ENCODE measurements around the gene GPC6.

GPC6 gene

GRCh38 chr13:93603043-93603442, 376.4 kb downstream of the GPC6 start:
- peak; percentile 81 for DNase-seq (ENCODE audit: low read depth)

DNA sequence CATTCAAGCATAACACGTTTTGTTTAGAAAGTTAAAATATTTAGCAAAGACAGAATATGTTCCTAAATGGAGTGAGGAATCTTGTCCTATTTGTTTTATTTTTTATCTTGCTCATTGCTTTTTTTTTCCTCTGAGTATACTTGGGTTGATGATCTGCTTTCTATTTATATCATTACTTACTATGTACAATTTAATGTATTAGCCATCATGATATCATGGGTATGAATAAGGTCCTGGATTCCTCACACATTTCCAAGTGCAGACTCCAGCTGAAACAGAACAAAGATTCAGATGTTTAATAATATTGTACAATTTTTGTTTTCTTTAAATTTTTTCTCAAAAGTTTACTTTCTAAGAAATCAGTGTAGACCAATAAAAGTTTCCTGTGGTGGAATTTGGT, 388.2 kb downstream of the GPC6 start:
- no peak for DNase-seq (ENCODE audit: low read depth)

GRCh38 chr13:93620181-93620765, 393.7 kb downstream of the GPC6 start:
- DNase-seq (ENCODE audit: low read depth): no peak

GRCh38 chr13:93621051-93621450, 394.4 kb downstream of the GPC6 start:
- DNase-seq (ENCODE audit: low read depth): no peak

DNA sequence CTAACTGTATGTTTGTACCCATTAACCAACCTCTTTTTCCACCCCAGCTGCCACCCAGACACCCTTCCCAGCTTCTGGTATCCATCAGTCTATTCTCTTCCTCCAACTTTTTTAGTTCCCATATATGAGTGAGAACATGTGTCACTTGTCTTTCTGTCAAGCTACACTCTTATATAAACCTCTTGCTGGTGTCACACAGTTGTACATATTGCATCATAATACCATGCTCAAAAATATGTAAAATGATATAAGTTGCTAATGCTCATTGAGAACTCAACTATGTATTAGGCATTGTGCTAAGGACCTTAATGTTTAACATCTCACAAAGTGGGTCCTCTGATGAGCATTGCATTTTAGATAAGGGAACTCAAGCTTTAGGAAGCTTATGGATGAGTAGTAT, 395.4 kb downstream of the GPC6 start:
- DNase-seq (ENCODE audit: low read depth): no peak

- no peak for DNase-seq (ENCODE audit: low read depth)
Observed at GRCh38 chr13:93624311-93624777, 397.7 kb downstream of the GPC6 start.

- DNase-seq (ENCODE audit: low read depth): no peak
Observed at GRCh38 chr13:93625536-93625935, 398.9 kb downstream of the GPC6 start.

GRCh38 chr13:93628136-93628797, 401.7 kb downstream of the GPC6 start:
- no peak for DNase-seq (ENCODE audit: low read depth)

- no peak for DNase-seq (ENCODE audit: low read depth)
Observed at GRCh38 chr13:93635616-93636032, 409.0 kb downstream of the GPC6 start.

GRCh38 chr13:93637852-93638251, 411.2 kb downstream of the GPC6 start:
- no peak for DNase-seq (ENCODE audit: low read depth)

DNA sequence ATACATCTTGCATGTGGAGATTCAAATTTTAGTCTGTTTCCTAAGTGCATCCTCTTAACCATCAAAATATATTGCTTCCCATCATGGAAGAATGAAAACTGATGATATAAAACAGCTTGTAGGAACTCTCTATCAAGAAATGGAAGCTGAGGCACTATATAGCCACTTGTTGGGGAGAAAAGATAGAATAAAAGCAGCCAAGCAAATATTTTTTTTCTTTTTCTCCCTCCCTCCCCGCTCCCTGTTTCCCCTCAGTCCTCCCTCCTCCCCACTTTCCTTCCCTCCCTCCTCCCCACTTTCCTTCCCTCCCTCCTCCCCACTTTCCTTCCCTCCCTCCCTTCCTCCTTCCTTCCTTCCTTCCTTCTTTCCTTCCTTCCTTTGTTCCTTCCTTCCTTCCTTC, 413.8 kb downstream of the GPC6 start:
- DNase-seq (ENCODE audit: low read depth): no peak

GRCh38 chr13:93646245-93646644, 419.6 kb downstream of the GPC6 start:
- DNase-seq (ENCODE audit: low read depth): no peak

GRCh38 chr13:93649496-93649895, 422.9 kb downstream of the GPC6 start:
- no peak for DNase-seq (ENCODE audit: low read depth)

DNA sequence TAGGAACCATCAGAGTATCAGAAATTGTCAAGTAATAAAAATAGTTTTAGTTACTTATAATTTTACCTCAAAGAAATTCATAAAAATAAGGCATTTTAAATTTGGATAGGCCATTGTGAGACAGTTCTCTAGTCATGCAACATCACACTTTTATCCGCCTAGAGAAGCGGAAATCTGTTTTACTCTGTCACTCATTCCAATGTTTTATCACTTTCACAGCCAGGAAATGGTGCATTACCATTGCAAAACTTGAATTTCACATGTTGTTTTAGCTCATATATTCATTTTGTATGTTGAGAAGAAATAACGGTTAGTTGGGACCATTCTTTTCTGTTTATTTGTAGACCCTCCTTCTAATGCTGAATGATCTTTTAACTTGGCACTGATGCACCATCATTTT, 427.2 kb downstream of the GPC6 start:
- DNase-seq (ENCODE audit: low read depth): no peak

GRCh38 chr13:93655154-93655553, 428.5 kb downstream of the GPC6 start:
- no peak for DNase-seq (ENCODE audit: low read depth)

DNA sequence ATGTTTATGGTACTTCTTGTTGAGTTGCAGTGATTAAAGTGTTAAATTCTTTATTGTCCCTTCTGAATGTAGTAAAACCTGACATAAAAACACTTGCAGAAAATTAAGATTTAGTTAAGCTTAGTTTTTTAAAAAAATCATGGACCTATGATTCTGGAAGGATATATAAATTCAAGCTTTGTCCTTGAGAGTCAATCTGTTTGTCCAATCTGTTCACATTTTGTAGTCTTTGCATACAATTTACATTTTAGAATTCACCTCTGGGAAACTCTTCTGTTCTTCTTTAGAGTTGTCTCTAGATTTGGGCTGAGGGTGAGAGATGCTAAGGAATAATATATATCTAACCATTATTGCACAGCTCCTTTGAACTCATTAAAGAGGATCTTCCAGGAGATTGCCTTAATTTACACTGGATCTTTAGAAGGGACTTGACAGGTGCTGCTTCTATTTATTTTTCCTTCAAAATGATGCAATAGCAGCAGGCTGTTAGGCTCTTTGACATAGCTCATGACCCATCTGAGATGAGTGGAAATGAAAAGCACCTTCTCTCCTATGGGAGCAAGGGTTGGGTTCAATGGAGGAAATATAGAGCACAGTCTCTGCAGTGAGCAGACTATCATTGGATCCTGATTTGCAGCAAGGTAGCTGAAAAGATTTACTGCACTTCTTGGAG, 433.9 kb downstream of the GPC6 start:
- DNase-seq (ENCODE audit: low read depth): no peak

DNA sequence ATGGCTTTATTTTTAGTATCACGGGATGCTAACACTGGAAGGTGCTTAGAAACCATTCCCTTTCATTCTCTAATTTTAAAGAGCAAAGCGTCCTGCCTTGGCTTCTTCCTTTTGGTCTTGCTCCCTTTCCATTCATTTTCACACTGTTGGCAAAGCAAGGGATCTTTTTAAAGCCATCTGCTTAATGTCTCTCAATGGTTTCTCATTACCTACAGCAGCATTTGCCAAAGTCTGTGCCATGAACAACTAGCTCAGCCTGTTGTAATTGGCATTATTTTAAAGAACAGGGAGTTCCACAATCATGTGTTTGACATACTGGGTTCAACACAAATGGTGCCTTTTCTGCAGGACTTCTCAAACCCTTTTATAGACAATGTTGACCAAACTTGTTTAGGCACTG, 444.3 kb downstream of the GPC6 start:
- DNase-seq (ENCODE audit: low read depth): no peak

DNA sequence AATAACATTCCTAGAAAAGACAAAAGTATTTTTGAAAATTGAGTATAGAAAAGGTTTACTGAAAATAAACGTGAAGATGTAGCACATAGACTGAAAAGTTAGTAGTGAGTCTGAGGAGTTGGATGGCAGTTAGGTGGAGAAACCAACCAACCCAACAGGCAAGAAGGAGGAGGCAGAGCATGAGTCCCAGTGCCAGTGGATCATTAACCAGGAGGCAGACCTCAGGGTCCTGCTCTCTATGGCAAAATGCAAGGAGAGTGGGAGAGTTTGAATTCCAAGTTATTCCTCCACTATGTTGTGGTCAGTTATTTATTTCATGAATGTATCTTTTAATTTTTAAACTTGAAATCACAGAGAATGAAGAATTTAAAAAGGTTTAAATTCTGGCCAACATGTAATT, 446.4 kb downstream of the GPC6 start:
- DNase-seq (ENCODE audit: low read depth): no peak

DNA sequence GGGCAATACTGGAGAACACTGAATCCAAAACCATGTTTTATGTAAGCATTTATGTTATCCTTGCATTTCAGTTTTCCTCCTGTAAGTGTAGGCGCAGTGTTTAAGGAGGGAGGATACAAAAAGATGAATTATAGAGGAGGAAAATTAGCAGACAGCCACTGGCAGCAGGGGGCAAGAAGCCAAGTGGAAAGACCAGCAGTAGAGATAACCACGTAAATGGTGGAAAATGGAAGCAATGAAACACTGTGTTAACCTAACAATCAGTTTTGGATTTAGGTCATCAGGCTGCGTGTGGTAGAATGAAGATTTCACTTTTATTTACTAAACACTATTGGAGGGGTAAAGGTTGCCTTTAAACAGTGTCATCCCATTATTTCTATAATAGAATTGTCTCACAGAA, 447.3 kb downstream of the GPC6 start:
- DNase-seq (ENCODE audit: low read depth): no peak

GRCh38 chr13:93674337-93674755, 447.7 kb downstream of the GPC6 start:
- no peak for DNase-seq (ENCODE audit: low read depth)

DNA sequence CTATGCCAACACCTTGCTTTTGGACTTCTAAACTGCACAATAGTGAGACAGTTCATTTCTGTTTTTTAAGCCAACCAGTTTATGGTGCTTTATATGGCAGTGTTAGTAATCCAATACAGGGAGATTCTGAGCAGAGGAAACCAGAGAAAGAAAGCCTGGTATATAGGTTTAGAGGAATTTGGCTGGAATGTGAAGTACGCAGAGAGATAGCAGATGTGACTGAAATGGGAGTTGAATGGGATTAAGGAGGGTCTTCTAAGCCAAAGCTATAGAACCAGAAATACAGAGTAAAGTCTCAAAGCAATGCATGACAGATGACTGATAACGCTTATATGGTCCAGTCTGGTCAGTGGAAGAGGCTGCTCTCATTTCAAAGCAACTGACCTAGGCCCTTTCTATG, 453.7 kb downstream of the GPC6 start:
- no peak for DNase-seq (ENCODE audit: low read depth)

DNA sequence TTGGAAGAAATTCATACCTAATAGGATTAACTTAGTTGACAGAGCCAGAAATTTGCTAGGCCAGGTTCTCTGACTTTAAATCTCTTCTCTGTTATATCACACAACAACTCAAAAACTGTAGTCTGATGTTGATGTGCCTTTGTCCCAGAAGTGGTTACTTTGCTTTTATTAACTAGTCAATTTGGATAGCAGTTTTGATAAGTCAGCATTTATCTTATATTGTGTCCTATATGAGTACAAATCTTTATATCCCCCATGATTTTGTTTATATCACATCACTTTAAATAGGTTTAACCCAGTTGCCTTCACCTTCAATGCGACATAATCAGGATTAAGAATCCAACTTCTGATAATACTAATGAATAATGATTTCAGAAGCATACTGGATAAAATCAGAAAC, 459.3 kb downstream of the GPC6 start:
- no peak for DNase-seq (ENCODE audit: low read depth)

GRCh38 chr13:93686399-93686798, 459.8 kb downstream of the GPC6 start:
- no peak for DNase-seq (ENCODE audit: low read depth)

DNA sequence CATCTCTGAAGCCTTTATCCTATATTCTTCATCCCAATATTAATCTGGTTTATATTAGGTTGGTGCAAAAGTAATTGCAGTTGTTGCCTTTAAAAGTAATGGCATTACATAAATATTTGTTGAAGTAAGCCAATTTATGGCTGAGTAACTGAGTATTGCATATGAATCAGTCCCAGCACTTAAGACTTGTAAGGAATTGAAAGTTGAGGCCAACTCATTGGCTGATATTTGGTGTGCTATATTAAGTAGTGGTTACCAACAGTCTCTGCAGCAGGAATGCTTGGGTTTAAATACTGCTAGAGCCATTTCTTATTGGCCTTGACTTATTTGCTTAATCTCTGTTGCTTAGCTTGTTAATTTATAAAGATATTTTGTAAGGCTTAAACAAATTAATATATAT, 460.7 kb downstream of the GPC6 start:
- no peak for DNase-seq (ENCODE audit: low read depth)
